Measurements from ENCODE around the gene RFLNA.

The RFLNA gene

DNA sequence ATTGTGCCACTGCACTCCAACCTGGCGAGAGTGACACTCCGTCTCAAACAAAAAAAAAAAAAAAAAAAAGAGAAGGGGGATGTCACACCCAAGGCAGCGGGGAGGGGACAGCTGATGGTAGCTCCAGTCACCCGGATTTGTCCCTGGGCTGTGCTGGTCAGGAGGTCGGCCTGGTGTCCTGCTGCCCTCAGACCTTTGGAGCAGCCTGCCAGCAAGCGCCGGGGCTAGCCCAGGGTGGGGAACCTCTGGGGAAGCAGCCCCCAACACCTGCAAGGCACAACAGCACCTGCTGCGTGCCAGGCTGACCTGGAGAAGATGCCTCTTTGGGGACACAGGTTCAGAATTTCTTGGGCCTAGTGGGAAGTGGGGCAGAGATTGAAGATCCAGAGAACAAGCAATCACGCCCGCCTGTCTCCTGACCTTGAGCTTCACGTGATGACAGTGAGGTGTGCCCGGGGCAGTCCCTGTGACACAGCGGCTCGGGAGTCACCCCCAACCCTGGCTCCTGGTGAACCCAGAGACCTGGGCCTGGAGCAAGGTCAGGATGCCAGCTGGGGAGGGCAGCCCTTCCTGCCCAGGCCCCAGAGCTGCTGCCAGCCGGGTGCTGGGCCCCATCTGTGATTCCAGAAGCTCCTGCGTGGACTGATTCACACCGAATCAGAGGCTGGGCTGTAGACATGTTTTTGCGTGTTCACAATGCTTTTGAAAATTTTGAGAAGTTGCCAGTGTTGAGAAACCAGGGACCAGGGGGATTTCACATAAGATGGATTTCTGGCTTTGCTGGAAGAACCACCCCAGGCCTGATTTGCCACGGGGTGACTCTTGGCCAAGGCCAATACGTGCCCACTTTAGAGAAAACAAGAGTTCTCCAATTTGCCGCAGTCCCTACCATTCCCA is 66.4 kb downstream of the RFLNA start:
- DNase-seq = no peak

DNA sequence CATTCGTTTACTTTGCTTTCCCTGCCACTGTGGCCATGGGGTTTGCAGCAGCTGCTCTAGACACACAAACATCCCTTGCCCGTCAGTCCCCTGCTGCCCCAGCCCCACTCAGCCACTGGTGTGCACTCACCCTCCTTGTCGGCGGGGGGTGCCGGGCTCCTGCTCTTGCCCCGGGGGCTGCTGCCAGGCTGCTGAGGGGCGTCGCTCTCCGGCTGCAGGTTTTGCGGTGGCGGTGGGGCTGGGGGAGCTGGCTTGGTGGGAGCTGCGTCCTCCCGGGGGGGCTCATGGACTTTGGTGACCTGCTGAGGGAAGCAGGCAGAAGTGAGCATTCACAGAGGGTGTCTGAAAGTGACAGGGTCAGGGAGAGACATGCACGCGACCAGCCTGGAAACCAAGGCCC is 67.1 kb downstream of the RFLNA start:
- DNase-seq = no peak

GRCh38 chr12:124363353-124363965 is 68.6 kb downstream of the RFLNA start:
- no peak for DNase-seq

- no peak for DNase-seq
These were observed 69.7 kb downstream of the RFLNA start for GRCh38 chr12:124364543-124364942.
